CD4-positive, alpha-beta memory T cell (primary cell): ENCODE data around the gene UBC. TPM values are rescaled to one million over a fixed set of nuclear protein-coding genes. Genes with fewer than 3 reads are reported as not detected.
"Not testable (repeated sequence)": the region's sequence is repeated elsewhere in the genome, so short reads cannot be mapped to it uniquely, and the experiment has no call there.

Experiments
- CTCF ChIA-PET: fragments of 350-600 bp; sonication (Branson Sonifier 250); formaldehyde crosslinking; loops from one replicate; lab custom pipeline; 2021; ENCODE audit warnings: inconsistent platforms; ENCODE audit not compliant: partially characterized antibody; lab: Charles Lee
- POLR2A ChIA-PET: fragments of 350-600 bp; sonication (Branson Sonifier 250); formaldehyde crosslinking; loops from one replicate; lab custom pipeline; 2021; ENCODE audit not compliant: partially characterized antibody; lab: Charles Lee
- DNase-seq, 5 donors: peaks; one replicate each; pipeline versions ENCODE4 v3.0.0 to v3.0.0-alpha.2; 2020 to 2022; ENCODE audit warnings: mixed read lengths in 1 of 5
- H3K27ac ChIP-seq: one replicate; pipeline ENCODE4 v1.7.0; 2013; ENCODE audit warnings: low read depth, low read length
- H3K27me3 ChIP-seq: 2 replicates; pipeline ENCODE4 v1.7.0; 2013; ENCODE audit warnings: mild to moderate bottlenecking, low read length, moderate library complexity; ENCODE audit not compliant: insufficient read depth
- H3K36me3 ChIP-seq: 2 replicates; pipeline ENCODE4 v1.7.0; 2013; ENCODE audit warnings: mild to moderate bottlenecking, low read length, moderate library complexity; ENCODE audit not compliant: insufficient read depth
- H3K4me1 ChIP-seq: 2 replicates; pipeline ENCODE4 v1.7.0; 2013; ENCODE audit warnings: mild to moderate bottlenecking, low read length, moderate library complexity; ENCODE audit not compliant: insufficient read depth
- H3K4me3 ChIP-seq, 2 donors: one replicate each; pipeline ENCODE4 v1.7.0; 2013; ENCODE audit warnings: low read length in 2 of 2, mild to moderate bottlenecking in 1 of 2
- H3K9me3 ChIP-seq, 2 donors: one replicate each; pipeline ENCODE4 v1.7.0; 2013; ENCODE audit warnings: low read length in 2 of 2, control low read depth in 1 of 2; ENCODE audit not compliant: control insufficient read depth in 1 of 2
- H3K27ac Mint-ChIP-seq, 7 donors: one replicate each; pipeline ENCODE4 v1.8.0; 2020 to 2021; ENCODE audit warnings: mixed read lengths in 7 of 7, mild to moderate bottlenecking in 6 of 7, inconsistent platforms in 3 of 7, moderate library complexity in 3 of 7
- H3K27me3 Mint-ChIP-seq, 2 donors: one replicate each; pipeline ENCODE4 v1.8.0; 2020 to 2021; ENCODE audit warnings: mixed read lengths in 2 of 2
- H3K36me3 Mint-ChIP-seq, 2 donors: one replicate each; pipeline ENCODE4 v1.8.0; 2020 to 2021; ENCODE audit warnings: mixed read lengths in 2 of 2, inconsistent platforms in 1 of 2, mild to moderate bottlenecking in 1 of 2
- H3K4me1 Mint-ChIP-seq, 4 donors: one replicate each; pipeline ENCODE4 v1.8.0; 2020 to 2021; ENCODE audit warnings: mixed read lengths in 4 of 4, mild to moderate bottlenecking in 1 of 4
- H3K4me3 Mint-ChIP-seq, 8 donors: one replicate each; pipeline ENCODE4 v1.8.0; 2020 to 2021; ENCODE audit warnings: mixed read lengths in 8 of 8, mild to moderate bottlenecking in 7 of 8, moderate library complexity in 6 of 8, inconsistent platforms in 3 of 8
- H3K9me3 Mint-ChIP-seq, 8 donors: one replicate each; pipeline ENCODE4 v1.8.0; 2020 to 2021; ENCODE audit warnings: mixed read lengths in 8 of 8, mild to moderate bottlenecking in 5 of 8, inconsistent platforms in 3 of 8, moderate library complexity in 1 of 8
- intact Hi-C: fragments of 100-400 bp; cut with micrococcal nuclease; formaldehyde crosslinking; loops from one replicate; pipeline ENCODE4 v1.15.1; 2023
- polyA plus RNA-seq, 2 donors: library from polyadenylated mRNA; unstranded; fragments of 300-500 nt; fragmentation: Illumina TruSeq; gene quantifications; one replicate each; pipeline ENCODE4 v1.2.3, GENCODE V29; 2021
- total RNA-seq, 2 experiments: library from RNA; stranded (reverse); gene quantifications; one replicate each; pipeline ENCODE4 v1.2.3, GENCODE V29; 2021

Gene UBC
- total and polyA plus RNA-seq, 4 experiments from 2014 or later = 853 to 1,668 (median 868) TPM

DNA sequence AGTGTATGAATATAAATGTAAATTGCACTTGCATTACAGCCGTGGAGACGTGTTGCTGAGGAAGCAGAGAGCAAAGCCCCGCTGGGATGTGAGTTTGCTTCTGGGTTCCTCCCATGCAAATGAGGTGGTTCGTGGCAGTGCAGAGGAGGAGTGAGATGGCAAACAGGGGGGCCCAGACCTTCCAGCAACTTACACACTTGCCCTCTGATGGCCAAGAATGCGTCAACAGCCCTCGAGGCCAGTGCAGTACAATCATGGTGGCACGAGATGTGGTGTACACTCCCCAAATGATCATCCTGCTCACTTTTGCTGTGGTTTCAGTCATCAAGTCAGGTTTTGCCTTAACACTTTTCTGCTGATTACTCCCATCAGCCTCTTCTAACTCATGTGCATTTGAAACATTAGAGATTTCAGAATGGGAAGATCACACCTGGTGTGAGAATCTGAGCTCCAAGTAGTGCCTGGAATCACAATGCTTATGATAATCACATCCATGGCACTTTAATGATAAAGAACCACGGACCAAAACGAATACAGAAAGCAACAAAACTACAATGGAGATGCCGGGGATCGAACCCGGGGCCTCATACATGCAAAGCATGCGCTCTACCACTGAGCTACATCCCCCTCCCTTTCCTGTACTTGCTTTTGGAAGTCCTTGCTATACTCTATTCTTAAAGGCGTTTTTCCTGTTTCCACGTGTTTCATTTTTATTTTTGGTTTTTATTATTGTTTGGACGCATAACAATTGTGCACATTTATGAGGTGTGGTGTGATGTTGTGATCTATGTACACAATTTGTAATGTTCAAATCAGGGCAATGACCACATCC lies 7.0 kb upstream of the UBC start:
- peaks cover 46 to 72% (median 60%) of the 10 kb centered on the region in 4 donors for H3K4me1 Mint-ChIP-seq
- ChIA-PET POLR2A (interaction anchor here (1.0 to 12.7 kb wide), 7 partner anchors 8 to 128 kb away, joined by 3 to 836 read pairs (median 12); partner anchors contain the start of genes BRI3BP and UBC), CTCF (interaction anchor here (0.8 to 30.2 kb wide), 3 partner anchors 14 to 72 kb away, joined by 3 to 898 read pairs (median 21); partner anchors contain the start of gene BRI3BP)
- H3K27ac Mint-ChIP-seq = peak overlapping the region; percentile 97 to 100 (median 99)
- peak; percentile 71 to 82 (median 75) for DNase-seq
- Histone ChIP-seq H3K27ac (peak overlapping the region; percentile 98), H3K36me3 (no peaks in the 10 kb centered on the region), H3K4me3 (peak overlapping the region; percentile 12 to 21), H3K27me3 (no peaks in the 10 kb centered on the region), H3K4me1 (peaks cover 63% of the 10 kb centered on the region), H3K9me3 (no peaks in the 10 kb centered on the region)
- peak overlapping the region; percentile 73 to 92 (median 84) for H3K4me3 Mint-ChIP-seq
- intact Hi-C loops = no loop called here
- H3K36me3 Mint-ChIP-seq = peaks cover 0 to 14% of the 10 kb centered on the region in 2 donors
- no peaks in the 10 kb centered on the region for H3K27me3 Mint-ChIP-seq
- peaks cover 0 to 6% (median 0%) of the 10 kb centered on the region in 8 donors for H3K9me3 Mint-ChIP-seq

DNA sequence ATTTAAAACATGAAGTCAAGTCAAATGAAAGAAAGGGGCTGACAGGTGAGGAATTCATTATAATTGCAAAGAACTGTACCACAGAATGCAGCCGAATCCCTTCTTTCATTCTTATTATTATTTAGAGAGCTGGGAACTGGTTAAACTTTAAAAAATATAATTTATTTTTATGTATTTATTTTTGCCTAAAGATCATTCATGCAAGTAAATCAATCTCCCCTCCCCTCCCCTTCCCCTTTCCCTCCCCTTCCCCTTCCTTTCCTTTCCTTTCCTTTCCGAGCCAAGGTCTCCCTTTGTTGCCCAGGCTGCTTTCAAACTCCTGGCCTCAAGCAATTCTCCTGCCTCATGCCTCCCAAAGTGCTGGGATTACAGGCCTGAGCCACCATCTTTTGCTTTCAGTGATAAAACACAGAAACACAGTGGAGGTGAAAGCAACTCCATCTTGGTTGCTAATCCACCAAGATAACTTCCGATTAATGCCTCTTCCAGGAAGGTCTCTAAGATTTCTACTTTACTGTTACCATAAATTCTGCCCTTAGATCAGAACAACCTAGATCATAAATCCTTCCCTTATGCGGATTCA lies 6.0 kb upstream of the UBC start:
- Mint-ChIP-seq H3K36me3 (peaks cover 0 to 18% of the 10 kb centered on the region in 2 donors), H3K4me3 (peak overlapping the region; percentile 73 to 92 (median 87)), H3K27ac (peak overlapping the region; percentile 97 to 100 (median 99)), H3K9me3 (peaks cover 0 to 6% (median 0%) of the 10 kb centered on the region in 8 donors), H3K4me1 (peaks cover 52 to 75% (median 65%) of the 10 kb centered on the region in 4 donors), H3K27me3 (no peaks in the 10 kb centered on the region)
- Histone ChIP-seq H3K4me1 (peaks cover 72% of the 10 kb centered on the region), H3K27ac (peak overlapping the region; percentile 98), H3K27me3 (no peaks in the 10 kb centered on the region), H3K4me3 (peak overlapping the region; percentile 35 to 54), H3K9me3 (no peaks in the 10 kb centered on the region), H3K36me3 (no peaks in the 10 kb centered on the region)
- POLR2A ChIA-PET = interaction anchor here (0.7 to 12.7 kb wide), 7 partner anchors 7 to 949 kb away, joined by 3 to 836 read pairs (median 44); partner anchors contain the start of gene BRI3BP
- CTCF ChIA-PET = interaction anchor here (1.0 to 30.2 kb wide), 5 partner anchors 7 to 69 kb away, joined by 3 to 898 read pairs (median 42); no protein-coding TSS in a partner anchor
- DNase-seq = no peak
- intact Hi-C loops = no loop called here

DNA sequence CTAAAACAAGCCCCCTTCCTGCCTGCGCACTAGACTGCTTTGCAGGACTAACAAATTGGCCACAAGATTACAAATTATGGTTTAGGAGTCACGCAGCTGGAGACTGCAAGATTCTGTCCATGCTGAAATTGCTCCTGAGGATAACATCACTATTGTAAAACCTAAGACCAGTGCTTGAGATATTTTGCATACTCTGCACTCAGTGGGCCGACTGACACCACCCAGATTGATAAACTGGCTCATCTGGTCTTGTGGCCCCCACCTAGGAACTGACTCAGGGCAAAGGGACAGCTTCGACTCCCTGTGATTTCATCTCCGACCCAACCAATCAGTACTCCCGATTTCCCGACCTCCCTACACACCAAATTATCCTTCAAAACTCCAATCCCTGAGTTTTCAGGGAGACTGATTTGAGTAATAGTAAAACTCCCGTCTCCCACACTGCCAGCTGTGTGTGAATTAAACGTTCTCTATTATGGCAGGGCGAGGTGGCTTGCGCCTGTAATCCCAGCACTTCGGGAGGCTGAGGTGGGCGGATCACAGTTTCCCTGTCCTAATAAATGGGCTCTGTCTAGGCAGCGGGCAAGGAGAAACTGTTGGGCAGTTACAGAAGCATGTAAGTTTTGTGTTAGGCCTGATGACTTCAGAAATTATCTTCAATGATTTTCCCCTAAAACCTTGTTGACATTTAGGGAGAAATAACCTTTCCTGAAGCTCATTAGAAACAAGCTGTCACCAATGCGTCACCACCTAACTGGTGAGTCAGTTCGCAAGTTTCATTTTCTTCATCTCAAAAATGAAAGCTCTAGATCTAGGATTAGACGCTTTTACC lies 5.3 kb upstream of the UBC start:
- ChIA-PET POLR2A (interaction anchor here (0.7 to 12.7 kb wide), 8 partner anchors 8 to 1687 kb away, joined by 3 to 836 read pairs (median 24); partner anchors contain the start of genes BRI3BP and MPHOSPH9), CTCF (interaction anchor here (1.0 to 30.2 kb wide), 6 partner anchors 8 to 70 kb away, joined by 3 to 898 read pairs (median 24); no protein-coding TSS in a partner anchor)
- Mint-ChIP-seq H3K27me3 (peaks cover 0 to under 1% of the 10 kb centered on the region in 2 donors), H3K4me1 (peaks cover 55 to 82% (median 68%) of the 10 kb centered on the region in 4 donors), H3K4me3 (peak overlapping the region; percentile 66 to 92 (median 86)), H3K9me3 (peaks cover 0 to 7% (median 0%) of the 10 kb centered on the region in 8 donors), H3K27ac (peak overlapping the region; percentile 97 to 100 (median 99)), H3K36me3 (peaks cover 0 to 18% of the 10 kb centered on the region in 2 donors)
- no peaks in the 10 kb centered on the region for H3K27me3 ChIP-seq
- peak overlapping the region; percentile 98 for H3K27ac ChIP-seq
- H3K4me3 ChIP-seq = peak overlapping the region; percentile 35 to 54
- intact Hi-C loops = no loop called here
- H3K4me1 ChIP-seq = peaks cover 76% of the 10 kb centered on the region
- no peaks in the 10 kb centered on the region for H3K9me3 ChIP-seq
- peak; percentile 57 to 80 (median 58) for DNase-seq
- H3K36me3 ChIP-seq = no peaks in the 10 kb centered on the region

DNA sequence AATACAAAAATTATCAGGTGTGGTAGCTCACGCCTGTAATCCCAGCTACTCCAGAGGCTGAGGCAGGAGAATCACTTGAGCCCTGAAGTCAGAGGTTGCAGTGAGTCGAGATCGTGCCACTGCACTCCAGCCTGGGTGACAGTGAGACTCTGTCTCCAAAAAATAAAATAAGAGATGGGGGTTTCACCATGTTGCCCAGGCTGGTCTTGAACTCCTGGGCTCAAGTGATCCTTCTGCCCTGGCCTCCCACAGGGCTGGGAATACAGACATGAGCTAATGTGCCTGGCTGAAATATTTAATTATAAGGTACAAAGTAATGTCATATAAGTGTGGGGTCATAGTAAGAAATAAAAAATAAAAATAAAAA lies 4.2 kb upstream of the UBC start:
- H3K9me3 ChIP-seq, H3K27me3 ChIP-seq, H3K27me3 Mint-ChIP-seq, DNase-seq, H3K36me3 ChIP-seq, intact Hi-C loops: not testable (repeated sequence)
- CTCF ChIA-PET = interaction anchor here (1.0 to 30.2 kb wide), 6 partner anchors 9 to 23 kb away, joined by 3 to 898 read pairs (median 24); no protein-coding TSS in a partner anchor
- H3K27ac ChIP-seq = peak overlapping the region; percentile 98
- peaks cover 77% of the 10 kb centered on the region for H3K4me1 ChIP-seq
- H3K4me3 Mint-ChIP-seq = peak overlapping the region; percentile 82 to 99 (median 87)
- H3K27ac Mint-ChIP-seq = peak overlapping the region; percentile 95 to 100 (median 97)
- H3K4me3 ChIP-seq = peak overlapping the region; percentile 39 to 53
- H3K9me3 Mint-ChIP-seq = peaks cover 0 to 17% (median 3%) of the 10 kb centered on the region in 8 donors
- H3K4me1 Mint-ChIP-seq = peaks cover 60 to 90% (median 74%) of the 10 kb centered on the region in 4 donors
- POLR2A ChIA-PET = interaction anchor here (0.6 to 12.7 kb wide), 7 partner anchors 8 to 1686 kb away, joined by 3 to 836 read pairs (median 44); partner anchors contain the start of genes BRI3BP and MPHOSPH9
- peaks cover 11 to 30% of the 10 kb centered on the region in 2 donors for H3K36me3 Mint-ChIP-seq

DNA sequence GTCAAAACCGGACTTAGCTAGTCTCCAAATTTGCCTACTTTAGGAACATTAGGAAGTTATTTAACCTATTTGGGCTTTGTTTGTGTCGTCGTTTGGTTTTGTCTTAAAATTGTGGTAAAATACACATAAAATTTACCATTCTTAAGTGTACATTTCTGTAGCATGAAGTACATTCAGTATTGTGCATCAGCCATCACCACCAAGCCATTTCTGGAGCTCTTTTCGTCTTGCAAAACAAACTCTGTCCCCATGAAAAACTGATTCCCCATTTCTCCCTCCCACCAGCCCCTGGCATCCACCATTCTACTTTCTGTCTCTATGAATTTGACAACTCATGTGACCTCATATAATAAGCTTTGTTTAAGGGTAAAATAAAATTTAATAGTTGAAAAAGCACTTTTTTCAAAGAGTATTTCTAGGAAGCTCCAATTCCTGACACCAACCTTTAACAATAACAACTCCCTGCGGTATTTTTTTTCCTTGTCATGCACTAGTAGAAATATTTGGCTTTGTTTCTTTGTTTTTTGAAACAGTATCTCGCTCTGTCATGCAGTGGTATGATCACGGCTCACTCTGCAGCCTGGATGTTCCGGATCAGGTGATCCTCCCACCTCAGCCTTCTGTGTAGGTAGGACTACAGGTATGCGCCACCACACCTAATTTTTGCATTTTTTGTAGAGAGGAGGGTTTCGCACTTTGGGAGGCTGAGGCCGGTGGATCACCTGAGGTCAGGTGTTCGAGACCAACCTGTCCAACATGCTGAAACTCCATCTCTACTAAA lies 3.6 kb upstream of the UBC start:
- peak in 1 of 5 donors; percentile 47 for DNase-seq
- Histone ChIP-seq H3K36me3 (peaks cover 7% of the 10 kb centered on the region), H3K4me1 (peaks cover 81% of the 10 kb centered on the region), H3K27me3 (no peaks in the 10 kb centered on the region), H3K9me3 (no peaks in the 10 kb centered on the region), H3K27ac (peak overlapping the region; percentile 84), H3K4me3 (peak overlapping the region; percentile 39 to 53)
- Mint-ChIP-seq H3K27ac (peak overlapping the region; percentile 95 to 100 (median 97)), H3K9me3 (peaks cover 0 to 17% (median 3%) of the 10 kb centered on the region in 8 donors), H3K4me3 (peak overlapping the region; percentile 82 to 99 (median 87)), H3K27me3 (peaks cover 2 to 9% of the 10 kb centered on the region in 2 donors), H3K4me1 (peaks cover 66 to 95% (median 79%) of the 10 kb centered on the region in 4 donors), H3K36me3 (peaks cover 17 to 36% of the 10 kb centered on the region in 2 donors)
- ChIA-PET POLR2A (interaction anchor here (0.6 to 12.7 kb wide), 9 partner anchors 8 to 1686 kb away, joined by 3 to 836 read pairs (median 18); partner anchors contain the start of genes BRI3BP and MPHOSPH9), CTCF (interaction anchor here (0.9 to 30.2 kb wide), 6 partner anchors 8 to 71 kb away, joined by 3 to 898 read pairs (median 24); partner anchors contain the start of gene DHX37)
- intact Hi-C loops = loop anchor here (1.0 to 2.0 kb wide), 2 partner anchors 9 to 75 kb away; partner anchors contain the start of gene BRI3BP
